Duodenal mucosa (tissue), 2 donors: ENCODE measurements around the gene RELT.

ENCODE experiments used
- H3K27ac ChIP-seq: one replicate; pipeline ENCODE4 v1.7.0; 2013; ENCODE audit warnings: low read depth, low read length
- H3K27me3 ChIP-seq, 2 donors: one replicate each; pipeline ENCODE4 v1.7.0; 2013; ENCODE audit warnings: low read length in 2 of 2, control low read depth in 1 of 2; ENCODE audit not compliant: insufficient read depth in 2 of 2, control insufficient read depth in 1 of 2
- H3K36me3 ChIP-seq, 2 donors: one replicate each; pipeline ENCODE4 v1.7.0; 2013; ENCODE audit warnings: low read length in 2 of 2, control low read depth in 1 of 2; ENCODE audit not compliant: insufficient read depth in 2 of 2, control insufficient read depth in 1 of 2
- H3K4me1 ChIP-seq, 2 donors: one replicate each; pipeline ENCODE4 v1.7.0; 2013; ENCODE audit warnings: low read length in 2 of 2, control low read depth in 1 of 2; ENCODE audit not compliant: insufficient read depth in 2 of 2, control insufficient read depth in 1 of 2
- H3K4me3 ChIP-seq, 2 donors: one replicate each; pipeline ENCODE4 v1.7.0; 2013; ENCODE audit warnings: low read length in 2 of 2, low read depth in 1 of 2
- H3K9ac ChIP-seq, 2 donors: one replicate each; pipeline ENCODE4 v1.7.0; 2013; ENCODE audit warnings: low read length in 2 of 2, low read depth in 1 of 2
- H3K9me3 ChIP-seq, 2 donors: one replicate each; pipeline ENCODE4 v1.7.0; 2013; ENCODE audit warnings: low read length in 2 of 2, control low read depth in 1 of 2; ENCODE audit not compliant: control insufficient read depth in 1 of 2

RELT gene

GRCh38 chr11:73411031-73411430 lies 34.8 kb downstream of the RELT start:
- Histone ChIP-seq H3K27me3 (no peaks in the 10 kb centered on the region), H3K4me1 (peaks cover 0 to 16% of the 10 kb centered on the region in 2 donors), H3K36me3 (peaks cover 8 to 15% of the 10 kb centered on the region in 2 donors), H3K4me3 (no peak overlapping the region), H3K9me3 (no peaks in the 10 kb centered on the region), H3K9ac (no peak overlapping the region), H3K27ac (no peak overlapping the region)

GRCh38 chr11:73412308-73412707 lies 36.1 kb downstream of the RELT start:
- H3K9me3 ChIP-seq = no peaks in the 10 kb centered on the region
- no peak overlapping the region for H3K4me3 ChIP-seq
- peaks cover 0 to 20% of the 10 kb centered on the region in 2 donors for H3K4me1 ChIP-seq
- no peak overlapping the region for H3K27ac ChIP-seq
- no peaks in the 10 kb centered on the region for H3K27me3 ChIP-seq
- H3K36me3 ChIP-seq = peaks cover 8 to 13% of the 10 kb centered on the region in 2 donors
- no peak overlapping the region for H3K9ac ChIP-seq

- H3K4me3 ChIP-seq = no peak overlapping the region
- no peaks in the 10 kb centered on the region for H3K27me3 ChIP-seq
- H3K9ac ChIP-seq = no peak overlapping the region
- peaks cover 8 to 14% of the 10 kb centered on the region in 2 donors for H3K36me3 ChIP-seq
- H3K27ac ChIP-seq = no peak overlapping the region
- H3K9me3 ChIP-seq = no peaks in the 10 kb centered on the region
- peaks cover 0 to 20% of the 10 kb centered on the region in 2 donors for H3K4me1 ChIP-seq
These were observed 37.1 kb downstream of the RELT start for GRCh38 chr11:73413256-73413655.

- peaks cover 0 to 9% of the 10 kb centered on the region in 2 donors for H3K36me3 ChIP-seq
- no peak overlapping the region for H3K4me3 ChIP-seq
- H3K27me3 ChIP-seq = no peaks in the 10 kb centered on the region
- no peak overlapping the region for H3K9ac ChIP-seq
- H3K27ac ChIP-seq = no peak overlapping the region
- no peaks in the 10 kb centered on the region for H3K9me3 ChIP-seq
- H3K4me1 ChIP-seq = peaks cover 0 to 20% of the 10 kb centered on the region in 2 donors
These were observed 38.9 kb downstream of the RELT start for GRCh38 chr11:73414977-73415651.

- Histone ChIP-seq H3K9ac (no peak overlapping the region), H3K4me1 (peaks cover 0 to 20% of the 10 kb centered on the region in 2 donors), H3K4me3 (no peak overlapping the region), H3K9me3 (no peaks in the 10 kb centered on the region), H3K27me3 (no peaks in the 10 kb centered on the region), H3K36me3 (peaks cover 0 to 9% of the 10 kb centered on the region in 2 donors), H3K27ac (no peak overlapping the region)
These were observed 39.8 kb downstream of the RELT start for GRCh38 chr11:73415854-73416615.

- Histone ChIP-seq H3K9me3 (no peaks in the 10 kb centered on the region), H3K27me3 (no peaks in the 10 kb centered on the region), H3K9ac (no peak overlapping the region), H3K4me1 (peaks cover 0 to 20% of the 10 kb centered on the region in 2 donors), H3K4me3 (no peak overlapping the region), H3K27ac (no peak overlapping the region), H3K36me3 (peaks cover 0 to 9% of the 10 kb centered on the region in 2 donors)
These were observed 40.6 kb downstream of the RELT start for GRCh38 chr11:73416786-73417185.

- H3K36me3 ChIP-seq = peaks cover 0 to 9% of the 10 kb centered on the region in 2 donors
- H3K9me3 ChIP-seq = no peaks in the 10 kb centered on the region
- H3K27ac ChIP-seq = no peak overlapping the region
- no peak overlapping the region for H3K4me3 ChIP-seq
- H3K4me1 ChIP-seq = peaks cover 0 to 13% of the 10 kb centered on the region in 2 donors
- no peaks in the 10 kb centered on the region for H3K27me3 ChIP-seq
- no peak overlapping the region for H3K9ac ChIP-seq
These were observed 43.9 kb downstream of the RELT start for GRCh38 chr11:73420136-73420535.

- no peaks in the 10 kb centered on the region for H3K9me3 ChIP-seq
- H3K4me3 ChIP-seq = no peak overlapping the region
- H3K27ac ChIP-seq = no peak overlapping the region
- no peaks in the 10 kb centered on the region for H3K4me1 ChIP-seq
- no peak overlapping the region for H3K9ac ChIP-seq
- H3K36me3 ChIP-seq = peaks cover 0 to 9% of the 10 kb centered on the region in 2 donors
- H3K27me3 ChIP-seq = no peaks in the 10 kb centered on the region
These were observed 46.7 kb downstream of the RELT start for GRCh38 chr11:73422886-73423285.

- peaks cover 0 to 4% of the 10 kb centered on the region in 2 donors for H3K36me3 ChIP-seq
- H3K27ac ChIP-seq = no peak overlapping the region
- H3K9ac ChIP-seq = no peak overlapping the region
- H3K9me3 ChIP-seq = no peaks in the 10 kb centered on the region
- no peaks in the 10 kb centered on the region for H3K27me3 ChIP-seq
- H3K4me3 ChIP-seq = no peak overlapping the region
- no peaks in the 10 kb centered on the region for H3K4me1 ChIP-seq
These were observed 47.3 kb downstream of the RELT start for GRCh38 chr11:73423506-73423905.

GRCh38 chr11:73425108-73425507 lies 48.9 kb downstream of the RELT start:
- H3K27ac ChIP-seq = no peak overlapping the region
- H3K27me3 ChIP-seq = no peaks in the 10 kb centered on the region
- no peaks in the 10 kb centered on the region for H3K4me1 ChIP-seq
- H3K9me3 ChIP-seq = no peaks in the 10 kb centered on the region
- peaks cover 0 to 1% of the 10 kb centered on the region in 2 donors for H3K36me3 ChIP-seq
- H3K9ac ChIP-seq = no peak overlapping the region
- no peak overlapping the region for H3K4me3 ChIP-seq
